ENCODE data around the gene ACOT7.

ACOT7 gene

DNA sequence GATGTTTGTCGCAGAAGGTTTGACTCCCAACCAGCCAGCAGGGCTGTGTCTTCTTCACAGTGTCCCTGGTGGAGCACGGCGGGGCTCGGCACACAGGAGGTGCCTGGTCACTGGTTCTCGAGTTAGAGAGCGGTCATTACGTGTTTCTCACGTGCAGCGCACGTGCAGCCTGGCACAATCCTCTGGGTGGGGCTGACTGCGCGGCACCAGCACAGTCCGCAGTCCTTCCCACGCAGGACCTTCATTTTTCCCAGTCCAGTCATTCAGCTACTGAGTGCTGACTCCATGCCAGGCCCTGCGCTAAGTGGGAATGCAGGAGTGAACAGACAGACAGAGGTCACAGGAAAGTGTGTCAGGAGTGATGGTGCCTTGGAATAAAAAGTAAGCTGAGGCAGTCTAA is 86.5 kb downstream of the ACOT7 start:
- no peak for DNase-seq

DNA sequence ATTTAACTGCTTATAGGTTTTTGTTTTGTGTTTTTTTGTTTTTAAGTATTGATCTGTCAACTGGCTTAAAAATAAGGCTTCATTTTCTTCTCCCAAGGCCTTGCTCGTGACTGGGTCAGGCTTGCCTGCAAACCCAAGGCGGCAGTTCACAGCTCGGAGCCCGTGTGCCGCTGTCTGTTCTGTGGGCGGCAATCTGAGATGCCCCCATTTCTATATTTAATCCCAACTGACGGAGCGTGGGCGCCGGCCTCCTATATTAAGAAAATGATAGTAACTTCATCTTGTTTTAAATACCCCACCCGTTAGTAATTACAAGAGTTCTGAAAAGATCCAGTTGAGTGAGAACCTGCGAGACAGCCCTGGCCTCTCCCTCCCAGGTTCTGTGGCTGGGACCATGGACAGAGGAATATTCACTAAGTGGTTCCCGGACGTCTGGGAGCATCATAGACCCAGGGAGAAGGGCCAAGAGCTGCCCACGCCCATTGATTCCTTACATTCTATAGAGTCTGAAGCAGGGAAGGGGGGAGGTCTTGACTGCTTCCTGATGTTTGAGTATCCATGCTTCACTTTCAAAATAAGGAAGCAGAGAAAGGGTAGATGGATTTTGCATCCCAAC is 90.1 kb downstream of the ACOT7 start:
- no peak for DNase-seq

GRCh38 chr1:6302568-6302967 is 91.0 kb downstream of the ACOT7 start:
- no peak for DNase-seq

DNA sequence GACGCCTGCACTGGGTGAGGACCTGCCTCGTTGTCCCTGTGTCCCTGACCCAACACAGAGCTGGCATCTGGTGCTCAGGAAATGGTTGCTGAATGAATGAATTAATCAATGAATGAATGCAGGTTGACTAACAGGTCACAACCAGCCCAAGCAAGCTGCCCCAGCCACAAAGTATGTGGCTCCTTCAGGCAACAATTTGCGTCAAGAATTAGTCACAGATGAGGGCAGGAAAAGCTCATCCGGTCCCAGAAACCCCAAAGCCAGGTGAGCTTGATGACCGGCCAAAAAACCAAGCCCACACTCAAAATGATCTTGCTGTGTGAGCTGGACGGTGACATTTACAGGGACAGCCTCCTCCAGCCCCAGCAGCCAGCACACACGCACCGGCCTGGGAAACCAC is 92.0 kb downstream of the ACOT7 start:
- no peak for DNase-seq

- DNase-seq = no peak
These were observed 93.1 kb downstream of the ACOT7 start for GRCh38 chr1:6300342-6301048.

- no peak for DNase-seq
These were observed 93.9 kb downstream of the ACOT7 start for GRCh38 chr1:6299557-6300165.

DNA sequence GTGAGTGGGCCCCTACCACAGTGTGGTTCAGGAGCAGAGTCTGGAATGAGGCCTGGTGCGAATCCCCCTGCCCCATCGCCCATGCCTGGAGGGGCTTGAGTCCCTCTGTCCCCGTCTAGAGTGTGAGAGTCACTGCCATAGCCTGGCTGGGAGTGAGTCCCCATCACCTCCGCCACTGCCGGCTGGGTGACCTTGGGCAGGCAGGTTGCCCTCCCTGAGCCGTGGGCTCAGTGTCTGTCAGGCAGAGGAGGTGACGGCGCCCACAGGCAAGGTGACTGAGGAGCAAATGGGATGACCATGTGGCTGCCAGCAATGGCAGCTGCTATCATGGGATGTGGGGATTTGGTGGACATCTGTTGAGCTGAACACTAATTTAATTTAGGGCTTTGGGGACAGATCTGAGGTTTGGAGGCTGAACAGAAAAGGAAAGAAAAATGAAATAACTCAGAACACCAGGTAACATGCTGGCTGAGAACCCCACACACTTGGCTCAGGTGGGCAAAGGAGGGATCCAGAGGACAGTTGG is 94.6 kb downstream of the ACOT7 start:
- DNase-seq = no peak

DNA sequence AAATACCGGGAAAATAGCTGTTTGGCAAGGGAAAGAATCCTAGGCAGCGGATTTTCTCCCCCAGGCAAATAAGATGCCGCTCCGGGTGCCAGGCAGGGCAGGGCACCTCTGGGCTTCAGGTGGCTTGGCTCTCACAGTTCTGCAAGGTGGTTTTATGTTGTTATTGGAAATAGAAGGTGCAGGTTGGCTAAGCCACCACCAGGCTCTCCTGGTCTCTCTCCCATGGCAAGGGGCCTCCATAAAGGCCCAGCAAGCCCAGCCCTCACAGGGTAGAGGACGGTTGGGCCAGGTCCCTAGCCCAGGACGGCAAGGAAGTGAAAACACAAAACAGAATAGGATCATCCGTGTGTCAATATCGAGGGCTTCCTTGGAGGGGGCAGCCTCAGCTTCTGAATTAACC is 95.0 kb downstream of the ACOT7 start:
- DNase-seq = no peak

- DNase-seq = no peak
These were observed 97.7 kb downstream of the ACOT7 start for GRCh38 chr1:6295910-6296309.

DNA sequence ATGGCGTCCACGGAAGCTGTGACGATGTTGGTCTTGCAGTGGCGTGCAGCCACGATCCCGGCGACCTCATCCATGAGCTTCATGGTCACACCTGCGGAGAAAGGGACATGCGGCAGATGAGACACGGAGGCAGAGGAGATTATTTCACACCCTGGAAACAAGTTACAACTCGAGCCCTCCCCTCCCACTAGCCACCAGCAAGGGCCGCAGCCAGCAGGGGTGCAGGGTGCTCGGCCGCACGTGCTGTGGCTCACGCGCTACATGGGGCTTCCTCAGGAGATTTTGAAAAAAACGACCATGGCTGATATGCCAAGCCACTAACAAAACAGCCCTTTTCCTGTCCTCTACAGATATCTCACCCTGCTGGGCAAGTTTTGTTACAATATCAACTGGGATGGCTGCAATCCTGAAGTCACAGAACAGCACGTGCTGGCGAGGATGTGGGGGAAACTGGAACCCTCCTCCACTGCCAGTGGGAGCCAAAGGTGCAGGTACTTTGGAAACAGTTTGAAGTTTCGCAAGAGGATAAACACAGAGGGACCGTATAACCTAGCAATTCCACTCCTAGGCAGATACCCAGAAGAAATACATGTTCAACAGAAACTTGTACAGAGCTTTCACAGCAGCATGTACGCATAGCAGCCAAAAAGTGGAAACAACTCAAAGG is 98.5 kb downstream of the ACOT7 start:
- DNase-seq = no peak

DNA sequence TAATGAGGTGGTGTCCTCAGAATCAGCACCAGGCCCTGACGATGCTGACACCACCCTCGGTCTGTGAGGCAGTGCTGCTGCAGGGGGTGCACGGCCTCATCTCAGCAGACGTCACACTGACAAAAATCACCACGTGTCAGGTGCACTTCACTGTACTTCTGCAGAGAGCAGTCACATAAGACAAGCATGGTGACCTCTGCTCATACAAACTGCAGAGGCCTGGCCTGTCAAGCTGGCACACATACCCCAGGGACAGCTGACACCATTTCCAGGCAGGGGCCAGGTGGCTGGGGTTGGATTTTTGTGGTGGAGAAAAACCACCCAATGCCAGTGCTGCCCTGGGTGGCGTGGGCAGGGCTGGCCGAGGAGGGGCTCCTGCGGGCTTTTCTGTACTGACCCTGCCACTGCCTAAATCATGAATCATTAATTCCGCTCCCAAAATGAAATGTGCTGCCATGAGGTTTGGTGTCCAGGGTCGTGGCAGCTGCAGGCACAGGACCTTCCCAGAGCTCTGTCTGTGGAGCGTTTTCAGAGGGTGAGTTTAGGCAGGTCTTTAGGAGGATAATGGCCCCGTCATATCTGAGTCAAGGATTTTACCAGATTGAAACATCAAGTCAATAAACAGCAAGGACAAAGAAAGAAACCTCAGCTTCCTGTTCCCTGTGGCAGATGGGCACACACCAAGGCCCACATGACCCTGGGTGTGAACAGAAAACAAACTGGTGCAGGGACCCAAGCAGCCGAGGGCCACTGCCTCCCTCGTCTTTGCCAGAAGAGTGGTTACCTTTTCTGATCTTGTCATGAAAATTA is 99.3 kb downstream of the ACOT7 start:
- no peak for DNase-seq

GRCh38 chr1:6292102-6292501 is 101.5 kb downstream of the ACOT7 start:
- no peak for DNase-seq

- DNase-seq = no peak
These were observed 104.9 kb downstream of the ACOT7 start for GRCh38 chr1:6288665-6289064.

- no peak for DNase-seq
These were observed 105.5 kb downstream of the ACOT7 start for GRCh38 chr1:6288026-6288425.

DNA sequence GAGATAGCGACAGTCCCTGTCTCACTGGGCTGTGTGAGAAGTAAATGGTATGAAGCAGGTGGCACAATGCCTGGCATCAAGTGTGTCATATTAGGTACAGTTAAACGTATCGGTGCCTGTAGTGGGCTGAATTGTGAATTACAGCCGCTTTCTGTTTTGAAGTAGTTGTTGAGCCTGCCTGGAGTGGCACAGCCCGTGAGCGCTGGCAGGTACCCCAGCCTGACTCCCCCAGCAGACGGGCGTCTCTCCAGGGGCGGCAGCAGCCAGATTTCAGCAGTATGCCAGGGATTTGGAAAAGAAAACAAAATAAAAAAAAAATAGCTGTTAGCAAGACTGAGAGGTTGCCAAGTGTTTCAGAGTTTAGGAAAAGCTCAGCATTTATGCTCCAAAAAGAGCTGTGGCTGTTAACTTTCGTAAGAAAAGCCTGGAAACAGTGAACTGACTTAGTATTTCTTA is 106.1 kb downstream of the ACOT7 start:
- DNase-seq = no peak

DNA sequence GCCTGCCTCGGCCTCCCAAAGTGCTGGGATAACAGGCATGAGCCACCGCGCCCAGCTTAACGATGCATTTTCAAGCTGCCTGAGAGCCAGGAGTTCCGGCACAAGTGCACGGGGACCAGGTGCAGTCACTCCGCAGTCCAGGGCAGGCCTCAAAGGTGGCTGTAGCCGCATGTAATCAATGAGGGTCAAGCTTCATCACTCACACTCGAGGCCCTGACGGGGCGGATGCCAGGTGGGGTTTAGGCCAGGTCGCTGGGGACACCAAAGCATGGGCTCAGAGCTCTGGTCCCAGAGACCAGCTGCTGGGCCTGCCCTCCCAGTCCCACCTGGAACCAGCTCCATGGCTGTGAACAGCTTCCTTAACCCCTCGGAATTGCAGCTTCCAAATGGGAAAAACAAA is 106.5 kb downstream of the ACOT7 start:
- DNase-seq = no peak

GRCh38 chr1:6286266-6286665 is 107.3 kb downstream of the ACOT7 start:
- no peak for DNase-seq

DNA sequence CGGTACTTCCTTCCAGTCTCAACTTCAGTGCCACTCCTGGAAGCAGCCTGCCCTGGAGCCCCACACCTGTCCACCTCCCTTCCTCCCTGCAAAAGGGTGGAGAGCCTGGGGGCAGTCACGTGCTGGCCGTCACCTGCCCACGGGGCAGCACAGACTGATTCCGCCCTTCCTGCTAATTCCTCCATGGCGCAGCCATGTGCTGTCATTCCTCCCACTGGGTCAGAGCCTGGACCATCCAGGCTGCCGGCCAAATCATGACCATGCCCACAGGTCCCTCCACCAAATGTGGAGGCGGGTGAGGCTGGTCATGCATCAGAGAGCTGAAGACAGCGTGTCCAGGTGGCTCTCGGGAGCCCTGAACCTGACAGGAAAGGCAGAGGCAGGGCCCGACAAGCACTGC is 108.2 kb downstream of the ACOT7 start:
- DNase-seq = no peak

DNA sequence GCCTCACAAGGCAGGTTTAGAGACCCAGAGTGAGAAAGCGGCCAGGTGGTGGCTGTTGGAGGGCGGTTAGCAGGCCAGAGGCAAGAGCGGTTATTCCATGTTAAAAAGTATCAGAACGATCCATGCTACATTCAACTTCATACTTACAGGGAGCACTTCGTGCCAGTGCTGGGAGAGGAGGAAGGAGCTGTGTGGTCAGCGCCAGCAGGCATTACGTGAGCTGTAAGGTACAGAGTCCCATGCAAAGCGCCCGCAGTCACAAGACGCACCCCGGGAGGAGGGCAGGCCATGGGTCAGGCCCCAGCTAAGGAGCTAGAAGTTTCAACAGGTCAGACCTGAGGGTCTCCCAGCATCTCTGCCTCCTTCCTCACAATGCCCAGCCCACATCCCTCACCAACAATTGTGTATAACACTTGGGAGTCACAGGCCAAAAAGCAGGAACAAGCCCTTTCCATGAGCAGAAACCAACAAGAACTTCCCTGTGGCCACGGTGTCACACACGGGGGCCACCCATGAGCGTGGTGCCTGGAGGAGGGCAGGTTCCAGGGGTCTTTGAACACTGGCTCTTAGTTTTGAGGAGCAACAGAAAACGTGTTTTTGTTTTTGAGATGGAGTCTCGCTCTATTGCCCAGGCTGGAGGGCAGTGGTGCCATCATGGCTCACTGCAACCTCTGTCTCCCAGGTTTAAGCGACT is 110.8 kb downstream of the ACOT7 start:
- no peak for DNase-seq

GRCh38 chr1:6281511-6282402 is 111.8 kb downstream of the ACOT7 start:
- no peak for DNase-seq

Measured in stimulated activated CD4-positive, alpha-beta T cell treated with anti-CD3 and anti-CD28 coated beads, Interleukin-4, amount 100 ng/mL, for 1 hour (primary cell).